HepG2 (cell line): Measurements from ENCODE around the gene TLR3. TPM values are rescaled to one million over a fixed set of nuclear protein-coding genes. Genes with fewer than 3 reads are reported as not detected.

Experiments
- ATAC-seq: fragments of 200-7000 bp; cut with Tn5 transposase; 3 replicates; pipeline ENCODE4 v1.9.1; 2020; ENCODE audit warnings: mild to moderate bottlenecking, moderate library complexity
- BruUV-seq: library from RNA; stranded (reverse); fragments of 400-500 nt; replicated peaks from 2 replicates; lab custom pipeline; 2021; lab: Mats Ljungman, UMichigan
- CTCF ChIA-PET: fragments of 300-600 bp; formaldehyde crosslinking; extraction: SDS; loops from one replicate; lab custom pipeline; 2021; ENCODE audit warnings: low total read pairs, inconsistent platforms, low intra/inter-chr PET ratio; lab: Yijun Ruan, JAX
- POLR2A ChIA-PET: fragments of 350-600 bp; sonication (Branson Sonifier 250); formaldehyde crosslinking; loops from one replicate; lab custom pipeline; 2020; ENCODE audit warnings: antibody characterized with exemption, inconsistent platforms; lab: Yijun Ruan, JAX
- DNase-seq: peaks from one replicate; pipeline ENCODE4 v3.0.0-alpha.2; 2015; ENCODE audit warnings: low spot score
- FAIRE-seq: peaks from 3 replicates; lab custom pipeline; 2011; peaks lifted over from hg19 to GRCh38; lab: Jason Lieb, UNC
- H2AFZ ChIP-seq: one replicate; pipeline ENCODE4 v1.6.1; 2011; ENCODE audit warnings: low read length, inconsistent platforms
- H3K27ac ChIP-seq: fragments of 300-600 bp; 3 replicates; pipeline ENCODE4 v1.8.0; 2011; ENCODE audit warnings: mixed run types, mild to moderate bottlenecking, mixed read lengths, low read length, inconsistent platforms; ENCODE audit not compliant: insufficient read depth; ENCODE audit errors: extremely low read length
- H3K27me3 ChIP-seq, 2 experiments: fragments of 200-600 bp in 1 of 2; 2 replicates in 1 of 2; 3 replicates in 1 of 2; pipeline versions ENCODE4 v1.6.0 to v1.8.0; 2011; ENCODE audit warnings: low read length in 2 of 2, mild to moderate bottlenecking in 2 of 2, moderate library complexity in 2 of 2, inconsistent platforms in 1 of 2; ENCODE audit not compliant: insufficient read depth in 2 of 2, control insufficient read depth in 1 of 2
- H3K36me3 ChIP-seq, 2 experiments: fragments of 200-600 bp in 1 of 2; replicated peaks in 1 of 2; 2 replicates in 1 of 2; 3 replicates in 1 of 2; pipeline versions ENCODE4 v1.5.1 to v1.8.0; 2011; ENCODE audit warnings: low read length in 2 of 2, inconsistent platforms in 1 of 2; ENCODE audit not compliant: insufficient read depth in 2 of 2, control insufficient read depth in 1 of 2
- H3K4me1 ChIP-seq: 2 replicates; pipeline ENCODE4 v1.5.1; 2012; ENCODE audit warnings: low read length, inconsistent platforms; ENCODE audit not compliant: insufficient read depth
- H3K4me2 ChIP-seq: 2 replicates; pipeline ENCODE4 v1.6.0; 2011; ENCODE audit warnings: low read depth, low read length, inconsistent platforms
- H3K4me3 ChIP-seq, 3 experiments: fragments of 200-600 bp in 1 of 3; sonication (generic), shearing (Covaris generic) in 1 of 3; replicated peaks in 1 of 3; 2 replicates each; pipeline ENCODE4 v1.5.1; 2011 to 2016; ENCODE audit warnings: low read length in 3 of 3, inconsistent platforms in 2 of 3, low read depth in 2 of 3, mild to moderate bottlenecking in 2 of 3, control low read depth in 1 of 3, mixed read lengths in 1 of 3; ENCODE audit not compliant: insufficient read depth in 1 of 3
- H3K79me2 ChIP-seq: one replicate; pipeline ENCODE4 v1.6.1; 2011; ENCODE audit warnings: low read length, inconsistent platforms; ENCODE audit not compliant: insufficient read depth
- H3K9ac ChIP-seq: 2 replicates; pipeline ENCODE4 v1.6.0; 2011; ENCODE audit warnings: mild to moderate bottlenecking, low read depth, low read length, inconsistent platforms; ENCODE audit not compliant: insufficient read depth
- H3K9me3 ChIP-seq: 2 replicates; pipeline ENCODE4 v1.5.1; 2012; ENCODE audit warnings: mild to moderate bottlenecking, low read length
- H4K20me1 ChIP-seq: 2 replicates; pipeline ENCODE4 v1.6.0; 2011; ENCODE audit warnings: inconsistent platforms, mild to moderate bottlenecking, low read length, moderate library complexity; ENCODE audit not compliant: insufficient read depth
- FOXO1 ChIP-seq: sonication (generic); formaldehyde crosslinking; IDR thresholded peaks from 2 replicates; pipeline ENCODE4 v1.4.0; 2020; ENCODE audit warnings: missing genetic modification reagents
- GTF3A ChIP-seq: sonication (generic); formaldehyde crosslinking; conservative IDR thresholded peaks from 2 replicates; pipeline ENCODE4 v1.4.0; 2020; ENCODE audit warnings: mild to moderate bottlenecking, missing genetic modification reagents
- NCOA2 ChIP-seq: sonication (generic); formaldehyde crosslinking; IDR thresholded peaks from 2 replicates; pipeline ENCODE4 v1.8.0; 2022; ENCODE audit warnings: inconsistent platforms
- NR2F1 ChIP-seq, 2 experiments: fragments of 450-650 bp in 1 of 2; formaldehyde crosslinking in 1 of 2; IDR thresholded peaks; 2 replicates each; pipeline versions ENCODE4 v1.5.0 to v1.6.1; 2016 to 2020; ENCODE audit warnings: mild to moderate bottlenecking in 1 of 2, missing compliant biosample characterization in 1 of 2, missing genetic modification reagents in 1 of 2, moderate library complexity in 1 of 2
- ZNF12 ChIP-seq: sonication (generic); formaldehyde crosslinking; IDR thresholded peaks from 2 replicates; pipeline ENCODE4 v1.5.0; 2020; ENCODE audit warnings: missing genetic modification reagents
- ZNF17 ChIP-seq: sonication (generic); formaldehyde crosslinking; IDR thresholded peaks from 2 replicates; pipeline ENCODE4 v1.5.0; 2020; ENCODE audit warnings: mild to moderate bottlenecking, missing genetic modification reagents
- ZNF362 ChIP-seq: sonication (generic); formaldehyde crosslinking; IDR thresholded peaks from 2 replicates; pipeline ENCODE4 v1.4.0; 2020; ENCODE audit warnings: missing genetic modification reagents, mild to moderate bottlenecking, borderline replicate concordance
- in situ Hi-C: cut with HindIII; loops from 2 replicates; pipeline ENCODE4 v1.10.0; 2017; ENCODE audit warnings: low pct_unique_long_range_greater_than_20kb; ENCODE audit not compliant: extremely low pct_ligation_motif_present
- intact Hi-C: fragments of 100-400 bp; cut with micrococcal nuclease; formaldehyde crosslinking; loops from one replicate; pipeline ENCODE4 v1.10.0; 2022; ENCODE audit not compliant: unreplicated experiment
- polyA plus RNA-seq, 8 experiments: library from polyadenylated mRNA; depleted of rRNA in 3 of 8; stranded (reverse) in 7 of 8; unstranded in 1 of 8; fragments of >200 nt; fragmentation: Illumina TruSeq in 4 of 8; extraction: Trizol in 4 of 8; gene quantifications; 2 replicates each; pipeline versions ENCODE4 v1.2.1 to v1.2.3, GENCODE V29; 2011 to 2016; ENCODE audit warnings: low read depth in 4 of 8, missing spikeins in 1 of 8, mixed read lengths in 1 of 8; ENCODE audit not compliant: insufficient read depth in 1 of 8
- total RNA-seq, 5 experiments: library from RNA; depleted of rRNA; stranded (reverse); fragments of >200 nt; fragmentation: Illumina TruSeq; extraction: Trizol; gene quantifications; 2 replicates each; pipeline ENCODE4 v1.2.3, GENCODE V29; 2016; ENCODE audit warnings: low read depth in 1 of 5

Gene TLR3
- total and polyA plus RNA-seq, 2 of the 13 experiments (the other 11 are each of a cell fraction or from before 2014, with no cell fraction given), result 0.11 to 0.38 TPM

- Histone ChIP-seq H2AFZ (no peak overlapping the region), H3K27me3 (peaks cover 3 to 14% of the 10 kb centered on the region in 2 experiments; a peak in 3 of 5 replicates), H3K4me1 (peaks cover 4% of the 10 kb centered on the region; the same call in 1 of the 2 replicates), H3K4me2 (no peak overlapping the region), H3K9me3 (no peaks in the 10 kb centered on the region), H3K4me3 (no peak overlapping the region), H3K27ac (no peak overlapping the region), H3K79me2 (no peaks in the 10 kb centered on the region), H4K20me1 (no peaks in the 10 kb centered on the region), H3K9ac (no peak overlapping the region), H3K36me3 (no peaks in the 10 kb centered on the region)
- ChIA-PET POLR2A (no interaction called here), CTCF (no interaction called here)
- no peak for ATAC-seq
- FAIRE-seq, result no peak
- DNase-seq, result no peak
- in situ Hi-C loops, result no loop called here
- TF ChIP-seq GTF3A (CRISPR knock-in tag), result no peak
- no peak for TF ChIP-seq ZNF17
- no peak for TF ChIP-seq NR2F1 (CRISPR knock-in tag; IDR thresholded peaks at IDR 0.05)
- TF ChIP-seq ZNF12 (CRISPR knock-in tag), result no peak
- TF ChIP-seq NCOA2 (CRISPR knock-in tag), result no peak
- TF ChIP-seq ZNF362 (CRISPR knock-in tag), result no peak
- TF ChIP-seq FOXO1 (CRISPR knock-in tag), result no peak
- BruUV-seq, result no TSS peak
- intact Hi-C loops, result no loop called here
Observed at GRCh38 chr4:186019269-186019668, 49.7 kb upstream of the TLR3 start.
